IMR-90 (cell line): Measurements from ENCODE around the gene DRAXIN. TPM values are rescaled to one million over a fixed set of nuclear protein-coding genes. Genes with fewer than 3 reads are reported as not detected.
A peak's percentile ranks its signal among the peaks of the same experiment; 100 is the strongest.

Experiments used
- ATAC-seq: fragments of 200-7000 bp; cut with Tn5 transposase; 2 replicates; pipeline ENCODE4 v1.9.1; 2020; ENCODE audit warnings: low read depth, mild to moderate bottlenecking, moderate library complexity
- BruUV-seq: library from RNA; stranded (reverse); fragments of 400-500 nt; replicated peaks from 2 replicates; lab custom pipeline; 2021; lab: Mats Ljungman, UMichigan
- CTCF ChIA-PET: fragments of 300-600 bp; formaldehyde crosslinking; extraction: SDS; loops from one replicate; lab custom pipeline; 2021; ENCODE audit warnings: antibody characterized with exemption; lab: Yijun Ruan, JAX
- POLR2A ChIA-PET: fragments of 300-600 bp; sonication (Branson Sonifier 250); formaldehyde crosslinking; loops from one replicate; lab custom pipeline; 2022; ENCODE audit warnings: antibody characterized with exemption; ENCODE audit not compliant: unreplicated experiment; lab: Charles Lee
- DNase-seq: peaks from one replicate; pipeline ENCODE4 v3.0.0; 2013
- H2AFZ ChIP-seq: replicated peaks from 2 replicates; pipeline ENCODE3; 2013; ENCODE audit warnings: low read length, mild to moderate bottlenecking; ENCODE audit not compliant: poor library complexity
- H2AK5ac ChIP-seq: 2 replicates; pipeline ENCODE4 v1.6.1; 2013; ENCODE audit warnings: low read depth, low read length, inconsistent platforms
- H2AK9ac ChIP-seq: replicated peaks from 2 replicates; pipeline ENCODE3; 2013; ENCODE audit warnings: mild to moderate bottlenecking, low read depth, low read length, moderate library complexity; ENCODE audit not compliant: poor library complexity
- H2BK120ac ChIP-seq: 2 replicates; pipeline ENCODE4 v1.6.1; 2013; ENCODE audit warnings: low read depth, low read length, inconsistent platforms
- H2BK15ac ChIP-seq: 3 replicates; pipeline ENCODE4 v1.6.1; 2013; ENCODE audit warnings: low read depth, low read length, inconsistent platforms
- H2BK20ac ChIP-seq: 2 replicates; pipeline ENCODE4 v1.6.1; 2013; ENCODE audit warnings: low read depth, mild to moderate bottlenecking, inconsistent platforms, low read length, moderate library complexity
- H2BK5ac ChIP-seq: 2 replicates; pipeline ENCODE4 v1.6.1; 2013; ENCODE audit warnings: mild to moderate bottlenecking, low read depth, low read length, inconsistent platforms; ENCODE audit not compliant: poor library complexity, severe bottlenecking
- H3K14ac ChIP-seq: replicated peaks from 2 replicates; pipeline ENCODE4 v1.6.1; 2013; ENCODE audit warnings: low read depth, low read length, inconsistent platforms
- H3K18ac ChIP-seq: 2 replicates; pipeline ENCODE4 v1.6.1; 2013; ENCODE audit warnings: low read depth, low read length, control low read depth
- H3K23ac ChIP-seq: 2 replicates; pipeline ENCODE4 v1.6.1; 2013; ENCODE audit warnings: low read depth, low read length, inconsistent platforms
- H3K27ac ChIP-seq: 2 replicates; pipeline ENCODE4 v1.5.1; 2013; ENCODE audit warnings: mild to moderate bottlenecking, control low read depth, low read length; ENCODE audit not compliant: insufficient read depth
- H3K27me3 ChIP-seq: 2 replicates; pipeline ENCODE4 v1.6.1; 2013; ENCODE audit warnings: low read length; ENCODE audit not compliant: control insufficient read depth, insufficient read depth
- H3K36me3 ChIP-seq: 2 replicates; pipeline ENCODE4 v1.6.1; 2013; ENCODE audit warnings: low read length, mixed read lengths; ENCODE audit not compliant: control insufficient read depth, insufficient read depth
- H3K4ac ChIP-seq: 2 replicates; pipeline ENCODE4 v1.6.1; 2013; ENCODE audit warnings: low read depth, low read length, inconsistent platforms
- H3K4me1 ChIP-seq: 2 replicates; pipeline ENCODE4 v1.6.1; 2013; ENCODE audit warnings: low read length, mixed read lengths; ENCODE audit not compliant: control insufficient read depth, insufficient read depth
- H3K4me2 ChIP-seq: 2 replicates; pipeline ENCODE4 v1.6.1; 2013; ENCODE audit warnings: low read depth, mild to moderate bottlenecking, control low read depth, low read length, moderate library complexity
- H3K4me3 ChIP-seq: 2 replicates; pipeline ENCODE4 v1.5.1; 2013; ENCODE audit warnings: low read depth, mild to moderate bottlenecking, control low read depth, low read length, moderate library complexity; ENCODE audit not compliant: insufficient read depth
- H3K56ac ChIP-seq: 2 replicates; pipeline ENCODE4 v1.6.1; 2013; ENCODE audit warnings: low read length, inconsistent platforms; ENCODE audit not compliant: insufficient read depth; ENCODE audit errors: extremely low read depth
- H3K79me1 ChIP-seq, 2 experiments: 2 replicates each; pipeline ENCODE4 v1.6.1; 2013; ENCODE audit warnings: low read length in 2 of 2, inconsistent platforms in 1 of 2, low read depth in 1 of 2
- H3K9ac ChIP-seq: 2 replicates; pipeline ENCODE4 v1.6.1; 2013; ENCODE audit warnings: low read depth, low read length, control low read depth
- H3K9me1 ChIP-seq: 2 replicates; pipeline ENCODE4 v1.6.1; 2013; ENCODE audit warnings: low read length, inconsistent platforms; ENCODE audit not compliant: insufficient read depth
- H3K9me3 ChIP-seq: 2 replicates; pipeline ENCODE4 v1.6.1; 2013; ENCODE audit warnings: low read length; ENCODE audit not compliant: control insufficient read depth, insufficient read depth
- H4K20me1 ChIP-seq: 2 replicates; pipeline ENCODE4 v1.6.1; 2013; ENCODE audit warnings: low read length, inconsistent platforms; ENCODE audit not compliant: insufficient read depth
- H4K5ac ChIP-seq: 2 replicates; pipeline ENCODE4 v1.6.1; 2013; ENCODE audit warnings: mild to moderate bottlenecking, low read depth, low read length, control low read depth
- H4K8ac ChIP-seq, 2 experiments: 2 replicates each; pipeline ENCODE4 v1.6.1; 2013; ENCODE audit warnings: low read depth in 2 of 2, low read length in 2 of 2, control low read depth in 1 of 2, inconsistent platforms in 1 of 2
- H4K91ac ChIP-seq: 2 replicates; pipeline ENCODE4 v1.6.1; 2013; ENCODE audit warnings: low read depth, low read length, inconsistent platforms; ENCODE audit not compliant: insufficient read depth
- WGBS, 2 experiments: methylation state at CpG; one replicate each; pipeline versions ENCODE4 v1.1.5 to v1.1.7; 2013; ENCODE audit warnings: missing lambda C conversion rate in 2 of 2; ENCODE audit not compliant: insufficient read length in 1 of 2; ENCODE audit errors: extremely low coverage in 2 of 2; 5-methylcytosine and 5-hydroxymethylcytosine counted together
- dilution Hi-C: fragments of 300-500 bp; cut with HindIII; formaldehyde crosslinking; loops from one replicate; pipeline ENCODE4 v1.14.3; 2018; ENCODE audit warnings: low sequenced_read_pairs; ENCODE audit not compliant: unreplicated experiment
- in situ Hi-C: fragments of 300-500 bp; cut with MboI; formaldehyde crosslinking; loops from 3 replicates; pipeline ENCODE4 v1.14.3; 2019; ENCODE audit warnings: low sequenced_read_pairs, inconsistent platforms, mixed read lengths
- intact Hi-C: fragments of 100-400 bp; cut with micrococcal nuclease; formaldehyde crosslinking; loops from 2 replicates; pipeline ENCODE4 v1.10.0; 2022
- polyA plus RNA-seq, 3 experiments: library from polyadenylated mRNA; depleted of rRNA; stranded (reverse); fragments of >200 nt; gene quantifications; 2 replicates each; pipeline ENCODE4 v1.2.3, GENCODE V29; 2012; ENCODE audit warnings: low replicate concordance in 1 of 3
- total RNA-seq: library from RNA; depleted of rRNA; stranded (reverse); fragments of >200 nt; gene quantifications from 2 replicates; pipeline ENCODE4 v1.2.3, GENCODE V29; 2012
- TF ChIP-seq, protein P1 (sequence below): fragments of 150-350 bp; IDR thresholded peaks from 2 replicates; pipeline ENCODE4 v1.6.1; 2017; ENCODE audit warnings: mild to moderate bottlenecking, antibody characterized with exemption, low read length, low read depth

Gene DRAXIN
- total and polyA plus RNA-seq, 2 of the 4 experiments (the other 2 are of a cell fraction) = under 0.01 to 0.02 TPM

GRCh38 chr1:11767922-11768704, 76.6 kb downstream of the DRAXIN start:
- WGBS, 2 experiments = 48% methylated on average over 11 of the region's 16 CpGs; no CpG with 5 or more reads in 1 of the 2 experiments
- Histone ChIP-seq H2BK15ac (no peak overlapping the region), H3K4me1 (no peaks in the 10 kb centered on the region), H3K9me1 (no peaks in the 10 kb centered on the region), H3K4ac (no peak overlapping the region), H4K20me1 (no peaks in the 10 kb centered on the region), H3K4me2 (no peak overlapping the region), H2AK9ac (no peak overlapping the region), H3K79me1 (no peaks in the 10 kb centered on the region), H4K91ac (no peak overlapping the region), H3K27me3 (peaks cover 22% of the 10 kb centered on the region), H2BK20ac (no peak overlapping the region), H3K23ac (no peak overlapping the region), H4K8ac (no peak overlapping the region), H2BK120ac (no peak overlapping the region), H3K14ac (no peak overlapping the region), H2BK5ac (no peak overlapping the region), H4K5ac (no peak overlapping the region), H3K4me3 (no peak overlapping the region), H3K27ac (no peak overlapping the region), H3K9ac (no peak overlapping the region), H2AK5ac (no peak overlapping the region), H3K56ac (no peak overlapping the region), H3K9me3 (no peaks in the 10 kb centered on the region), H3K18ac (no peak overlapping the region), H2AFZ (peak overlapping the region; percentile 24), H3K36me3 (no peaks in the 10 kb centered on the region)
- intact Hi-C loops = no loop called here
- BruUV-seq = no TSS peak
- DNase-seq = no peak
- in situ Hi-C loops = no loop called here
- ATAC-seq = no peak; the same call in 1 of the 2 replicates
- ChIA-PET CTCF (no interaction called here), POLR2A (no interaction called here)
- dilution Hi-C loops = no loop called here
- TF ChIP-seq, protein P1, sequence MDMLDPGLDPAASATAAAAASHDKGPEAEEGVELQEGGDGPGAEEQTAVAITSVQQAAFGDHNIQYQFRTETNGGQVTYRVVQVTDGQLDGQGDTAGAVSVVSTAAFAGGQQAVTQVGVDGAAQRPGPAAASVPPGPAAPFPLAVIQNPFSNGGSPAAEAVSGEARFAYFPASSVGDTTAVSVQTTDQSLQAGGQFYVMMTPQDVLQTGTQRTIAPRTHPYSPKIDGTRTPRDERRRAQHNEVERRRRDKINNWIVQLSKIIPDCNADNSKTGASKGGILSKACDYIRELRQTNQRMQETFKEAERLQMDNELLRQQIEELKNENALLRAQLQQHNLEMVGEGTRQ = no peak
